Stimulated activated CD8-positive, alpha-beta memory T cell treated with anti-CD3 and anti-CD28 coated beads, Interleukin-12 subunit alpha, Interleukin-12 subunit beta, amount 100 ng/mL, for 1 hour (primary cell): ENCODE measurements around the gene SPIN3.
"Not testable (repeated sequence)": the region's sequence is repeated elsewhere in the genome, so short reads cannot be mapped to it uniquely, and the experiment has no call there.

Source experiments
- DNase-seq: peaks from one replicate; pipeline ENCODE4 v3.0.0-alpha.2; 2020; ENCODE audit warnings: low read depth

The SPIN3 gene

DNA sequence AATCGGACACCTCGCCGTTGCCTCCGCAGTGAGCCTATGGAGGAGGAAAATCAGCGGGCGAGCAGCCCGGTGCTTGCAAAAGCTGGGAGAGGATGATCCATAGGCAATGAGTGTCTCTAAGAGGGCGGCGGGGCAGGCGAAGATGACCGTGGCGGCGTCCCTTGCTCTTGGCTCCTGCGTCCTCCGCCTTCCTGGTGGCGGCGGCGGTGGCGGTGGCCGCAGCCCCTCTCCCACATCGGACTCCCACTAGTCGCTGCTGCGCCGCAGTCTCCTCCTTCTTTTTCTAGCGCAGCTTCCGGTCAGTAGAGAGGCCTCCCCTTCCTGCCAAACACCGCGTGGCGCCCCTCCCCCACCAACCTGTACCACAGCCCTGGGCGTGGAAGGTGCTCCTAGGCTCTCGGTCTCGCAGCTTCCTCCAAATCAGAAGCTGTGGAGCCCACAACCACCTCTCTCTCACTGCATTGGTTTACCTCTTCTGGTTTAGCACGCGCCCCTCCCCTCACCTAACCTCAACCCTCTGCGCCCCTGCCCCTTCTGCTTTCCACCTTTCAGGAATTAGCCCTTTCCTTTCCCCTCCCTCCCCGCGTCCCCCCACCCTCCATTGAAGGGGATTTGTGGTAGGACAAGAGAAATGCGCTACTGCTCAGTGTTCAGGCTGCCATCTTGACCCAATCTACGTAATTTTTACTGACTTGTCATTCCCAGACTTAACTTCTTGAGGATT is at the start of gene SPIN3:
SPIN3 (minus strand) TSS at position 271 of the 724 bp plus-strand sequence. CDS start 594 bp downstream, outside the sequence.
- DNase-seq: peak; percentile 7

DNA sequence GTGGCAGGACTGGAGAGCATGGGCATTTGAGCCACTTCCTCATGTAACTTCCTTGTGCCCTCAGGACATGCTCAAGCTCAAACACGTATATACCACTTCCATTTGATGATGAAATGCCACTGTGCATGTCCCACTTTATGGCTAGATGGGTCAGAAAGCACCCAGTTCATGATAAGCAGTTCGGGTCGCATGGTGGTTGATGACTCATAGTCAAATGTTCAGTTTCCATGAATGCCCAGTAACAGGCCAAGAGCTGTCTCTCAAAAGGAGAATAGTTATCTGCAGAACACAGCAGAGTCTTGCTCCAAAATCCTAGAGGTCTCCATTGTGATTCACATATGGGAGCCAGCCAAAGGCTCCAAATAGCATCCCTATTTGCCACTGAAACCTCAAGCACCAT is 48.9 kb upstream of the SPIN3 start:
- no peak for DNase-seq

DNA sequence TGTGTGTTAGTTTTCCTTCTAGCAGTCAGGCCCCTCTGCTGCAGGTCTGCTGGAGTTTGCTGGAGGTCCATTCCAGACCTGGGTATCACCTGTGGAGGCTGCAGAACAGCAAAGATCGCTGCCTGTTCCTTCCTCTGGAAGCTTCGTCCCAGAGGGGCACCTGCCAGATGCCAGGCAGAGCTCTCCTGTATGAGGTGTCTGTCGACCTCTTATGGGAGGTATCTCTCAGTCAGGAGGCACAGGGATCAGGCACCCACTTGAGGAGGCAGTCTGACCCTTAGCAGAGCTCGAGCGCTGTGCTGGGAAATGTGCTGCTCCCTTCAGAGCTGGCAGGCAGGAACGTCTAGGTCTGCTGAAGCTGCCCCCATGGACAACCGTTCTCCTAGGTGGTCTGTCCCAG is 41.9 kb upstream of the SPIN3 start:
- DNase-seq: not testable (repeated sequence)

DNA sequence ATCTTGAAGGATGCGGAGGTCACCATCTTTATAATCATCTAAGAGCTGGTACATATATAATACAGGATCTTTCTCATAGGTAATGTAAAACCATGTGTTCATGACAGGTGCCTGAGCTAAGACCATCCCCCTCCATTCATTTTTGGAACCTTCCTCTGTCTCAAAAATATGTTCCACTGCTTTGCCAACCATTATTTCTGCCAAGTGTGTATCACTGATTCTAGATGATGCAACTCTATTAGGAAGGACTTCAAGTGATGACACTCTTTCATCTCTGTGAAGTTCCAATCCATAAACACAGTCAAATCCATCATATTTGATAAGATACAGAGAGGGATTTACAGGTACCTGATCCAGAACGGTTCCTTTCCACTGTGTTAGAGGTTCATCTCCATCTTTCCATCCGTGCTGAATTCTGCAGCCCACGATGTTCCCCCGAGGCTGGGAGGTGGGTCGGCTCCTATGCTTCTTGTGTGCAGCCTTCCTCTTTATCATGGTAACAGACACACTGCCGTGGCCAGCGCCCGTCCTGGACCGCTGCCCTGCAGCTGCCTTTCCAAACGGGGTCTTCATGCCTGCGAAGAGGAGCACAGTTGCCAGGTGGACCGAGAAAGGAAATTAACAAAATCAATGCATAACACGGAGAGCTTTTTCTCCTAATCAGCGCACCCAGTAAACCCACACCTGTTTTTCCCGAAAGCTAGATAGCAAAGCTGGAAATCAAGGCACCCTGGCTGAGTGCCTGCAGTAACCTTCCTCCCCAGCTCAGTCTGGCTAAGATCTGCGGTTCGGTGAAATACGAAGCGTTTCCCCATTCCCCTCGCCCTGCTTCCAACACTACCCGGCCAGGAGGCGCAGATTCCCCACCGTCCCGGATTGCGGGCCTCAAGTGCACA is 718 bp downstream of the SPIN3 start:
- DNase-seq: no peak

DNA sequence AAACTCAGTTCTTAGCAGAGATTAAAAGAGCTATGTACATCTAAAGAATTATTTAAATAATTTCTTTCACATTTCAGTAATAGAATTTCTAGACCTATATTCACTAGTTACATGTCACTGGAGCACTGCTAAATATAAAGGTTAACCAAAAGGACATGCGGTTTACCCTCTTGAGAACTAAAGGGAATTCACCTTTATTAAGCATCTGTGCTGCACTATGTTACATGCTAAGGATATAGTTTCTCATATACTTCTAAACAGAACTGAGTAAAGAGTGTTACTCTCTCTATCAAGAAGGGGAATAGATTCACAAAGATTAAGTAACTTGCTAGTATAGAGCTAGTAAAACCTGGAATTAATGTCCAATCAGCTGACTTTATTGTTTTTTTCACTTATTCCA is 7.6 kb downstream of the SPIN3 start:
- no peak for DNase-seq

DNA sequence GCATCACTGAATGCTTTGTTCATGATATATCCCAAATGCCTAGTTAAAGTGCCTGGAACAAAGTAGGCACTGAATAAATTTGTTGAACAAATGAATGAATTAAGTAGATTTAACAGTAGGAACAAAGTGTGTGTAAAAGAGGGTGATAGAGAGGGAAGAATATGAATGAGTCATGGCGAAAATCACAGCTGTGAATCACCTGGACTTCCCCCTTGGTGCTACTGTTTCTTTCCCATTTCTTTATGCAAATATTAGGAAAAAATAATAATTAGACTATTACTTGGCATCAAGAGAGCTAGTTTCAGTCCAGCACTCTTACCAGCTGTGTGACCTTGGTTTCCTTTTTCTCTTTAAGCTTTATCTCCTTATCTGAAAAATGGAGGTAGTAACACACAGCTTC is 9.2 kb downstream of the SPIN3 start:
- DNase-seq: no peak

DNA sequence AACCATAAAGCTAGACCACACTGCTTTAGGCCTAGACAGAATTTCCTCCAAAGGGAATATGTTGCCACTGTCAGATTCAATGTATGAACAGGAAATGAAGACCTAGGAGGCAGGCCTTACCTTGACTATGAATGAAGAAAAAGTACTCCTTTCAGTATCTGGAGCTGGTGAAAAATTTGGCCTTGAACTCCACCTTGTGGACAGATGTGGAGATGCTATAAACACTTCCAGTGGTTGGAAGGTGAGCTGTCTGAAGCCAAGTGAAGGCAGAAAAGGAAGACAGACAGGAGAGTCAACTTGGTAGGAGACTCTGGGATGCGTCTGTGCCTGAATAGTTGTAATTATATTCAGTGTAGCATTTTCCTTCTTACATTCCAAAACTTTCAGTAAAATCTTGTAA is 17.2 kb downstream of the SPIN3 start:
- peak; percentile 7 for DNase-seq

DNA sequence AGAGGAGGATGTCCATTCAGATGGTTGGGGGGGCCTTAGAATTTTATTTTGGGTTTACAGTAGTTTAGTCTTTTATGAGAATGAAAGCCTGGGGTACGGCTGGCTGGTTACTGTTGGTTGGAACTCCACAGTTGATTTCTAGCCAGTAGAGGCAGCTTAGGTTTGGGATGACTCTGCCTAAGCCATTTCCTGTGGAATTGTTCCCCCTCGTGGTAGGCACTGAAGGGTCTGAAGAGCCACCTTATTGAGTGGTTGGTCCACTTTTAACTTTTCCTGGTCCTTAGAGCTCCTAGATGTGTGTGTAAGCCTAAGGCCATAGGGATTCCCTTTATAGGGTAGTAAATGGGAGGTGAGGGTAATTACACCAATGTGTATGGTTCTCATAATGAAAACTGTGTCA is 19.7 kb downstream of the SPIN3 start:
- no peak for DNase-seq

DNA sequence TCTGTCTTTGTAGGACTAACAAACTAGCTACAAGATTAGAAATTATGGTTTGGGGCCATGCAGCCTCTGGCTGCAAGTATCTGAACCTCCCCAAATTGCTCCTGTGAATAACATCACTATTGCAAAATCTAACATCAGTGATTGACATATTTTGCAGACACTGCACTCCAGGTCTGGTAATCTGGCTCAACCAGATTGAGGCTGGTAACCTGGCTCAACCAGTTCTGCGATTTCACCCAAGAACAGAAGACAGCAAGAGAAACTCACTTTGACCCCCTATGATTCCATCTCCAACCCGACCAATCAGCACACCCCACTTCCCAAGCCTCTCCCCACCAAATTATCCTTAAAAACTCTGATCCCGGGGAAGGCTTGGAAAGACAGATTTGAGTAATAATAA is 20.9 kb downstream of the SPIN3 start:
- no peak for DNase-seq

DNA sequence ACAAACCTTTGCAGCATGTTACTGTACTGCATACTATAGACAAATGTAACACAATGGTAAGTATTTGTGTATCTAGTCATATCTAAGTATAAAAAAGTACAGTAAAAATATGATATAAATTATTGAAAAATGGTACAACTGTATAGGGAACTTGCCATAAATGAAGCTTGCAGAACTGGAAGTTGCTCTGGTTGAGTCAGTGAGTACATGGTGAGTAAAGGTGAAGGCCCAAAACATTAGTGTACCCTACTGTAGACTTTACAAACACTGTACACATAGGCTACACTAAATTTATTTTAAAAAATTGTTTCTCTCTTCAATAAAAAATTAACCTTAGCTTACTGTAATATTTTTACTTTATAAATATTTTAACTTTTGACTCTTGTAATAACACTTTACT is 25.8 kb downstream of the SPIN3 start:
- DNase-seq: no peak

DNA sequence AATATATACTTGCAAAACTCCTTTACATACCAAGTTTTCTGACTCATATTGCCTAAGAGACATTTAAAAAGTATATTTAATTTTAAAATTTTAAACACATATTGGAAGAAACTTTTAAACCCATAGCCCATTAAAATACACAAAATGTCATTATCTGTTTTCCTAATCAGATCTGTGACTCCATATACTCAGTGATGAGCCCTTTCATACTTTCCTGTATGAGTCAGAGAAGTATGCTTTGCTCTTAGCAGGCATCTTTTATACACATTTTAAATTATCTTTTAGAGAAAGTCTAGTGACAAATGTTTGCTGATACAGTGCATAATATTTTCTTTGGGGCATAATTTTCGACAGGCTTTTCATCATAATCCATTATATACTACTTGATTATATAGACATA is 26.4 kb downstream of the SPIN3 start:
- DNase-seq: no peak

DNA sequence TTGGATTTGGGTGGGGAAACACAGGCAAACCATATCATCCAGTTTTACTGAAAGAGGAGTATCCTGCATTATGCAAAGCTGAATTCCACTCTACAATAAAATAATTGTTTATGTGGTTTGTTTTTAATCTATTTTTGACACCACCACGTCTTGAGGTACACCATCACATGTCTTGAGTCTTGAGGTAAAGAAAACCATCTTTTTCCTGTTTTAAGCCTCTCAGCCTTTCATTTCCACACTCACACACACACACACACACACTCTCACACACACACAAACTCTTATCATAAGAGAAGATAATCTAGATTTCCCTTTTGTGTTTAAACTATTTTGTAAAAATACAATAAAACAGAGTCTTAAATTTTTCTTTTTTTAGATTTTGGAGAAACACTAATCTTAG is 32.0 kb downstream of the SPIN3 start:
- DNase-seq: no peak

DNA sequence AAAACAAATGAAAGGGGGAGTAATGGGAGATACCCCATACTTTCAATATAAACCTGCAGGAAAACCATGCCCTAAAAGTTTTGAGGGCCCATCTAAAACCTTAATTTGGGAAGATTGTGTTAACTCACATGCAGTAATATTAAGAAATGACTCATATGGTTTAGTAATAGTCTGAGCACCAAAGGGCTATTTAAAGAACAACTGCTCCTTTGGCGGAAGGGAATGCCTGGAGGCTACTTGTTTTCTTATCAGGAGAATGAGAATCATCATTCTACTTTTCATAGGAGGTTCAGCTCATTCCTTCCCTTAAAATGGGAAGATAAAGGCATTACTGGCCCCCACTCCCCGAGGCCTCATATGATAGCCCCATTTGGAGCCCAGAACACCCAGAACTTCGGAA is 47.6 kb downstream of the SPIN3 start:
- no peak for DNase-seq

DNA sequence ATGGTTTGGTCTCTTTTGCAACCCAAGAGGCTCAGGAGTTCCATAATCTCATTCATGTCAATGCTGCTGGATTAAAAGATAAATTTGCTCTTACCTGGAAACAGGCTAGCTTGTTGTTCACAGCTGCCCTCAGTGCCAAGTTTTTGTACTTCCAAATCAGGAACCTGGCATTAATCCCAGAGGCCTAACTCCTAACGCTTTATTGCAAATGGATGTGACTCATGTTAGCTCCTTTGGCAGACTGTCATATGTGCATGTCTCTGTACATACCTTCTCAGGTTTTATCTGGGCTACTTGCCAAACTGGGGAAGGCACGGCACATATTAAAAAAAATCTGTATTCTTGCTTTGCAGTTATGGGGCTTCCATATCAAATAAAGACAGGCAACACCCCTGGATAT is 49.1 kb downstream of the SPIN3 start:
- not testable (repeated sequence) for DNase-seq

DNA sequence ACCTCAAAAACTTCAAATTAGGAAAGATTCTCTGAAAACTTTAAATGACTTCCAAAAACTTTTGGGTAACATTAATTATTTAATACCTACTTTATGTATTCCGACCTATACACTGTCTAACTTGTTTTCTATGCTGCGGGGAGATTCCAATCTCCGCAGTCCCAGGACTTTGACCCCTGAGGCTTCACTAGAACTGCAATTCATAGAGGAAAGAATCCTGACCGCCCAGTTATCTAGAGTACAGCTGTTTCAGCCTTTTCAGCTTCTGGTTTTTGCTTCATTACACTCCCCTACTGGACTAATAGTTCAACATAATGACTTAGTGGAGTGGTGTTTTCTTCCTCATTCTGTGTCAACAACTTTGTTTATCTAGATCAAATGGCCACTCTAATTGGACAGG is 50.1 kb downstream of the SPIN3 start:
- not testable (repeated sequence) for DNase-seq

DNA sequence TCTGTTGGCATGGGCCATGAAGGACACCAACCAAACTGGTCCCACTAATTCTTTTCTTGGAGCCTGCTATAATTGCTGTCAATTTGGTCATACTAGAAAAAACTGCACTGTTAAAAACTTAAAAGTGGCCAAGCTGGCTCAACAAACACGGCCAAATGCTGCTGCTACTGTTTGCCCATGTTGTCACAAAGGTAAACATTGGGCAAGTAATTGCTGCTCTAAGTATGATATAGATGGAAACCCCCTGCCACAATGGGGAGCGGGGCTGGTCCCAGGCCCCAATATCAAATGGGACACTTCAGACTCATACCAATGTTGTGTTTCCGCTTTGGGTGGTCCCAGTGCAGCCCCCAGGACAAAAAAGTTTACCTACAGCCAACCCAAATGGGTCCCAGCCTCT is 52.1 kb downstream of the SPIN3 start:
- DNase-seq: no peak
